22Rv1 (cell line): ENCODE results near the gene GPRASP2.

Experiments used
- ZFX ChIP-seq: fragments of 450-650 bp; IDR thresholded peaks from 2 replicates; pipeline ENCODE4 v1.6.1; 2017; ENCODE audit warnings: antibody characterized with exemption, borderline replicate concordance
- TF ChIP-seq, protein P1 (sequence below): fragments of 450-650 bp; IDR thresholded peaks from 2 replicates; pipeline ENCODE4 v1.5.1; 2017; ENCODE audit warnings: mild to moderate bottlenecking

DNA sequence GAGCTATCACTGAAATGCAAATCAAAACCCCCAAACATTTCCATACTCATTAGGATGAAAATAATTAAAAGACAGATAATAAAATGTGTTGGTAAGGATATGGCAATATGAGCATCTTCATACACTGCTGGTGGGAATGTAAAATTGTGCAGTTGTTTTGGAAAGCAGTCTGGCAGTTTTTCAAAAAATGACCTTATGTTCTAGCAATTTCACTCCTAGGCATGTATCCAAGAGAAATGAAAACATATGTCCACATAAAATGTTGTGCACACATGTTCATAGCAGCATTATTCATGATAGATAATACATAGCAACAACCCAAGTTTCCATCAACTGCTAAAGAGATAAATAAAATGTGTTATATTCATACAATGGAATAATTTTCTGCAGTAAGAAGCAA, 14.8 kb upstream of the GPRASP2 start:
- TF ChIP-seq, protein P1, sequence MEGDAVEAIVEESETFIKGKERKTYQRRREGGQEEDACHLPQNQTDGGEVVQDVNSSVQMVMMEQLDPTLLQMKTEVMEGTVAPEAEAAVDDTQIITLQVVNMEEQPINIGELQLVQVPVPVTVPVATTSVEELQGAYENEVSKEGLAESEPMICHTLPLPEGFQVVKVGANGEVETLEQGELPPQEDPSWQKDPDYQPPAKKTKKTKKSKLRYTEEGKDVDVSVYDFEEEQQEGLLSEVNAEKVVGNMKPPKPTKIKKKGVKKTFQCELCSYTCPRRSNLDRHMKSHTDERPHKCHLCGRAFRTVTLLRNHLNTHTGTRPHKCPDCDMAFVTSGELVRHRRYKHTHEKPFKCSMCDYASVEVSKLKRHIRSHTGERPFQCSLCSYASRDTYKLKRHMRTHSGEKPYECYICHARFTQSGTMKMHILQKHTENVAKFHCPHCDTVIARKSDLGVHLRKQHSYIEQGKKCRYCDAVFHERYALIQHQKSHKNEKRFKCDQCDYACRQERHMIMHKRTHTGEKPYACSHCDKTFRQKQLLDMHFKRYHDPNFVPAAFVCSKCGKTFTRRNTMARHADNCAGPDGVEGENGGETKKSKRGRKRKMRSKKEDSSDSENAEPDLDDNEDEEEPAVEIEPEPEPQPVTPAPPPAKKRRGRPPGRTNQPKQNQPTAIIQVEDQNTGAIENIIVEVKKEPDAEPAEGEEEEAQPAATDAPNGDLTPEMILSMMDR: no peak
- TF ChIP-seq ZFX: no peak
